PC-3 (cell line): ENCODE results near the gene CARMIL1.

Source experiments
- CTCF ChIP-seq: fragments of 300-600 bp; sonication (generic); conservative IDR thresholded peaks from 2 replicates; pipeline ENCODE4 v1.5.1; 2017; ENCODE audit warnings: antibody characterized with exemption, low read depth, mild to moderate bottlenecking, low read length
- EZH2 ChIP-seq: fragments of 300-600 bp; sonication (generic); IDR thresholded peaks from one replicate; pipeline ENCODE4 v1.6.1; 2017; ENCODE audit warnings: antibody characterized with exemption, mild to moderate bottlenecking, low read length; ENCODE audit not compliant: unreplicated experiment

GRCh38 chr6:25553502-25553901, 274.3 kb downstream of the CARMIL1 start:
- TF ChIP-seq EZH2 (no peak), CTCF (no peak)
